ENCODE results near the gene NPBWR2. TPM values are rescaled to one million over a fixed set of nuclear protein-coding genes. Genes with fewer than 3 reads are reported as not detected.
A peak's percentile ranks its signal among the peaks of the same experiment; 100 is the strongest.

Gene NPBWR2
- polyA plus RNA-seq, 1 donor (not counting 4 experiments of a cell fraction or from before 2014, with no cell fraction given) = not detected

GRCh38 chr20:64065062-64065973 is 42.0 kb downstream of the NPBWR2 start:
- Histone ChIP-seq H3K9me1 (ENCODE audit: control insufficient read depth, extremely low read depth, insufficient read depth, low read length) (no peaks in the 10 kb centered on the region), H3K4me3 (ENCODE audit: control insufficient read depth in 2 of 3, extremely low read depth in 1 of 3, insufficient read depth in 2 of 3, low read depth in 1 of 3, low read length in 3 of 3) (no peak overlapping the region), H3K27ac (ENCODE audit: control insufficient read depth, insufficient read depth, low read length) (no peak overlapping the region), H3K9ac (ENCODE audit: control insufficient read depth, extremely low read depth, insufficient read depth, low read length) (no peak overlapping the region), H3K4me1 (ENCODE audit: control insufficient read depth, extremely low read depth, insufficient read depth, low read length) (peaks cover 42% of the 10 kb centered on the region), H3K9me3 (ENCODE audit: control insufficient read depth, low read depth, low read length) (no peaks in the 10 kb centered on the region), H4K20me1 (ENCODE audit: control insufficient read depth, extremely low read depth, insufficient read depth, low read length) (no peaks in the 10 kb centered on the region), H3K79me2 (ENCODE audit: control insufficient read depth, insufficient read depth, low read length) (no peaks in the 10 kb centered on the region), H3K27me3 (ENCODE audit: control insufficient read depth, extremely low read depth, insufficient read depth, low read length) (no peaks in the 10 kb centered on the region), H3K4me2 (ENCODE audit: control insufficient read depth, extremely low read depth, insufficient read depth, low read depth, low read length) (peak overlapping the region; percentile 32), H3K36me3 (ENCODE audit: control insufficient read depth in 2 of 2, extremely low read depth in 1 of 2, insufficient read depth in 2 of 2, low read length in 2 of 2) (no peaks in the 10 kb centered on the region), H2AFZ (ENCODE audit: control insufficient read depth, low read length) (no peak overlapping the region)
- no peak for TF ChIP-seq CTCF (optimal IDR thresholded peaks at IDR 0.05 in 1 of 3, IDR thresholded peaks at IDR 0.05 in 1 of 3, conservative IDR thresholded peaks at IDR 0.05 in 1 of 3; ENCODE audit: extremely low read depth in 1 of 3, insufficient read depth in 2 of 3, low read length in 3 of 3)
- no peak for TF ChIP-seq EZH2 (IDR thresholded peaks at IDR 0.05; ENCODE audit: low read length)
- dilution Hi-C loops (cut with MboI; ENCODE audit: extremely low pct_ligation_motif_present, low sequenced_read_pairs) = no loop called here
- DNase-seq (ENCODE audit: low read depth, low spot score) (no peak), FAIRE-seq (no peak)

GRCh38 chr20:64064145-64064698 is 43.1 kb downstream of the NPBWR2 start:
- Histone ChIP-seq H3K9ac (ENCODE audit: control insufficient read depth, extremely low read depth, insufficient read depth, low read length) (peak overlapping the region; percentile 78), H3K4me2 (ENCODE audit: control insufficient read depth, extremely low read depth, insufficient read depth, low read depth, low read length) (peak overlapping the region; percentile 86), H4K20me1 (ENCODE audit: control insufficient read depth, extremely low read depth, insufficient read depth, low read length) (no peaks in the 10 kb centered on the region), H3K9me1 (ENCODE audit: control insufficient read depth, extremely low read depth, insufficient read depth, low read length) (no peaks in the 10 kb centered on the region), H3K36me3 (ENCODE audit: control insufficient read depth in 2 of 2, extremely low read depth in 1 of 2, insufficient read depth in 2 of 2, low read length in 2 of 2) (no peaks in the 10 kb centered on the region), H3K27ac (ENCODE audit: control insufficient read depth, insufficient read depth, low read length) (no peak overlapping the region), H2AFZ (ENCODE audit: control insufficient read depth, low read length) (no peak overlapping the region), H3K4me3 (ENCODE audit: control insufficient read depth in 2 of 3, extremely low read depth in 1 of 3, insufficient read depth in 2 of 3, low read depth in 1 of 3, low read length in 3 of 3) (peak overlapping the region; percentile 70 to 85 (median 78)), H3K4me1 (ENCODE audit: control insufficient read depth, extremely low read depth, insufficient read depth, low read length) (peaks cover 42% of the 10 kb centered on the region), H3K79me2 (ENCODE audit: control insufficient read depth, insufficient read depth, low read length) (no peaks in the 10 kb centered on the region), H3K9me3 (ENCODE audit: control insufficient read depth, low read depth, low read length) (no peaks in the 10 kb centered on the region), H3K27me3 (ENCODE audit: control insufficient read depth, extremely low read depth, insufficient read depth, low read length) (no peaks in the 10 kb centered on the region)
- dilution Hi-C loops (cut with MboI; ENCODE audit: extremely low pct_ligation_motif_present, low sequenced_read_pairs) = no loop called here
- no peak for DNase-seq (ENCODE audit: low read depth, low spot score)
- FAIRE-seq = no peak
- TF ChIP-seq EZH2 (IDR thresholded peaks at IDR 0.05; ENCODE audit: low read length) (no peak), CTCF (optimal IDR thresholded peaks at IDR 0.05 in 1 of 3, IDR thresholded peaks at IDR 0.05 in 1 of 3, conservative IDR thresholded peaks at IDR 0.05 in 1 of 3; ENCODE audit: extremely low read depth in 1 of 3, insufficient read depth in 2 of 3, low read length in 3 of 3) (no peak)

Data from keratinocyte (primary cell).